Tibial artery (tissue), 4 donors: Measurements from ENCODE around the gene SNX9.

Experiments
- DNase-seq, 2 donors: peaks; one replicate each; pipeline ENCODE4 v3.0.0-alpha.2; 2019
- H3K27ac ChIP-seq, 2 donors: fragments of 200-600 bp; sonication (generic) in 1 of 2; 1 replicate in 1 of 2; 2 replicates in 1 of 2; pipeline ENCODE4 v1.5.1; 2018 to 2019; ENCODE audit warnings: mild to moderate bottlenecking in 1 of 2
- H3K27me3 ChIP-seq, 2 donors: fragments of 200-600 bp; sonication (generic) in 1 of 2; one replicate each; pipeline versions ENCODE4 v1.5.1 to v1.6.0; 2016 to 2019
- H3K36me3 ChIP-seq, 3 donors: fragments of 200-600 bp; sonication (generic) in 2 of 3; one replicate each; pipeline ENCODE4 v1.5.1; 2016 to 2019; ENCODE audit warnings: mild to moderate bottlenecking in 2 of 3
- H3K4me1 ChIP-seq, 4 donors: fragments of 200-600 bp; sonication (generic) in 2 of 4; 1 replicate in 3 of 4; 2 replicates in 1 of 4; pipeline ENCODE4 v1.5.1; 2016 to 2019
- H3K4me3 ChIP-seq, 2 donors: fragments of 200-600 bp; sonication (generic) in 1 of 2; 1 replicate in 1 of 2; 2 replicates in 1 of 2; pipeline ENCODE4 v1.5.1; 2018 to 2019; ENCODE audit warnings: mild to moderate bottlenecking in 2 of 2
- H3K9me3 ChIP-seq, 3 donors: fragments of 200-600 bp; sonication (generic) in 1 of 3; one replicate each; pipeline ENCODE4 v1.5.1; 2016 to 2019
- intact Hi-C: fragments of 100-400 bp; cut with DNase I; formaldehyde crosslinking; loops from one replicate; pipeline ENCODE4 v1.15.0; 2023; ENCODE audit warnings: low total_unique reads
- TF ChIP-seq, protein P1 (sequence below), 2 experiments: fragments of 200-600 bp in 1 of 2; fragments of 450-650 bp in 1 of 2; IDR thresholded peaks; one replicate each; pipeline ENCODE4 v1.5.1; 2017 to 2019; ENCODE audit warnings: antibody characterized with exemption in 2 of 2, mild to moderate bottlenecking in 1 of 2, moderate library complexity in 1 of 2

SNX9 gene

DNA sequence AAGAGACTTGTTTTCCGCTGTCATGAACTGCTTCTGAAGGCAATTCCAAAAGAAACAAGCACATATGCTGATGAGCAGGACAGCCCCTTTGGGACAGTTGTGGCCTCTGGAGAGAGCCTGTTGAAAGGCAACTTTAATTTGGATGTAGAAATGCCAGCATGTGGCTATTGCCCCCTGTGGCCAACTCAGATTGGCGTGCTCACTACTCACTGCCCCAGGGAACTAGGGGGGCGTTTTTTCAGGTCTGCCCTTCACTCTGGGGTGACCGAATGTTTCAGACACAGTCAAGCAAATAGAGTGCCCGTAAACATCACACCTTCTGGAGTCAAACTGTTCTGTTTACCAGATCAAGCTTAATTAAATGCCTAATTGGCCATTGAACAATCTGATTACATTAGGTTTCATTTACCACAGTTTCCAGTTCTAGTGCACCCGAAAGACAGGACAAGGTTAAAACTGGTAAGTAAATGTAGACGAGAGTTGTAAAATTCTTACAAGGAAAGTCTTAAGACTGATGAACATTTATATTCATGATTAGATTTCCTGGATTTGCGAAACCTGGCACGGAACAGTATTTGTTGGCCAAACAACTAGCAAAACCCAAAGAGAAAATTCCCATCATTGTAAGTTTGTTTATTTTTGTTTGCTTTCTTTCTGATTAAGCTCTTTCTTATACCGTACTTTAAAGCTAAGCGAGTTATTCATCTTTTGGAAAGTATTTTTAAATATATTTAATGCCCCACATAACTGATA lies 82.7 kb downstream of the SNX9 start:
- no peak overlapping the region for H3K27ac ChIP-seq

DNA sequence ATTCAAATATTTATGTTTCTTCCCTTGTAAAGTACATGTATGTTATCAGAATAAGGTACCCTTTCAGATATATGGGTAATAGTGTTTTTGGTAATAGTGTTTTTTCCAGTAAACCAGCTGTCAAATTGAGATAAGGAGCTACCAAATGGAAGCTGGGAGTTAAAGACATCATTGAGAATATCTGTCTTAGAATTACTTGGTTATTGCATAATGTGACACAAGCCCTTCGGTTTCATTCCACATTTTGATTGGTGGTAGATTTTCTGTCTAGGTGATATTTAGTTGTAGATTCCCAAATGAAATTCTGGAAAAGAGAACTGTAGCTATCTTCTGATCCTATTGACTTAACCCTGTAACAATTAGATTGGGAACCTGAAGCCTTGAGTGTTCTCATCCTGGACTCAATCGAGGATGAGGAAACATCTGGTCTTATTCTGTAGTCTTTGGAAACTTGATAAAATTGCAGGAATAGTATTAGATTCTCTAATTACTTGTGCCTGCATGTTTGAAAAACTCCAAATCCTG lies 83.6 kb downstream of the SNX9 start:
- intact Hi-C loops: no loop called here

More for the DNA sequence above, 82.7 kb downstream of the SNX9 start:
- Histone ChIP-seq H3K27me3 (no peaks in the 10 kb centered on the region), H3K4me1 (peaks cover 0 to 5% (median 2%) of the 10 kb centered on the region in 4 donors), H3K36me3 (peaks cover 21 to 53% (median 42%) of the 10 kb centered on the region in 3 donors), H3K9me3 (no peaks in the 10 kb centered on the region), H3K4me3 (no peak overlapping the region)
- DNase-seq: no peak
- TF ChIP-seq, protein P1, sequence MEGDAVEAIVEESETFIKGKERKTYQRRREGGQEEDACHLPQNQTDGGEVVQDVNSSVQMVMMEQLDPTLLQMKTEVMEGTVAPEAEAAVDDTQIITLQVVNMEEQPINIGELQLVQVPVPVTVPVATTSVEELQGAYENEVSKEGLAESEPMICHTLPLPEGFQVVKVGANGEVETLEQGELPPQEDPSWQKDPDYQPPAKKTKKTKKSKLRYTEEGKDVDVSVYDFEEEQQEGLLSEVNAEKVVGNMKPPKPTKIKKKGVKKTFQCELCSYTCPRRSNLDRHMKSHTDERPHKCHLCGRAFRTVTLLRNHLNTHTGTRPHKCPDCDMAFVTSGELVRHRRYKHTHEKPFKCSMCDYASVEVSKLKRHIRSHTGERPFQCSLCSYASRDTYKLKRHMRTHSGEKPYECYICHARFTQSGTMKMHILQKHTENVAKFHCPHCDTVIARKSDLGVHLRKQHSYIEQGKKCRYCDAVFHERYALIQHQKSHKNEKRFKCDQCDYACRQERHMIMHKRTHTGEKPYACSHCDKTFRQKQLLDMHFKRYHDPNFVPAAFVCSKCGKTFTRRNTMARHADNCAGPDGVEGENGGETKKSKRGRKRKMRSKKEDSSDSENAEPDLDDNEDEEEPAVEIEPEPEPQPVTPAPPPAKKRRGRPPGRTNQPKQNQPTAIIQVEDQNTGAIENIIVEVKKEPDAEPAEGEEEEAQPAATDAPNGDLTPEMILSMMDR (IDR thresholded peaks at IDR 0.05): no peak
- intact Hi-C loops: no loop called here

GRCh38 chr6:157907651-157908050 lies 84.6 kb downstream of the SNX9 start:
- no peak overlapping the region for H3K27ac ChIP-seq
- TF ChIP-seq, protein P1 (IDR thresholded peaks at IDR 0.05): no peak
- peaks cover 0 to 11% (median 9%) of the 10 kb centered on the region in 4 donors for H3K4me1 ChIP-seq
- no peak overlapping the region for H3K4me3 ChIP-seq
- intact Hi-C loops: no loop called here
- H3K36me3 ChIP-seq: peaks cover 19 to 52% (median 41%) of the 10 kb centered on the region in 3 donors
- no peak for DNase-seq
- H3K27me3 ChIP-seq: no peaks in the 10 kb centered on the region
- H3K9me3 ChIP-seq: no peaks in the 10 kb centered on the region

More for the DNA sequence above, 83.6 kb downstream of the SNX9 start:
- Histone ChIP-seq H3K4me1 (peaks cover 0 to 1% (median 0%) of the 10 kb centered on the region in 4 donors), H3K9me3 (no peaks in the 10 kb centered on the region), H3K36me3 (peaks cover 22 to 58% (median 46%) of the 10 kb centered on the region in 3 donors), H3K4me3 (no peak overlapping the region), H3K27ac (no peak overlapping the region), H3K27me3 (no peaks in the 10 kb centered on the region)
- no peak for DNase-seq
- TF ChIP-seq, protein P1 (IDR thresholded peaks at IDR 0.05): no peak

- no peak for DNase-seq
- Histone ChIP-seq H3K9me3 (no peaks in the 10 kb centered on the region), H3K36me3 (peaks cover 24 to 48% (median 39%) of the 10 kb centered on the region in 3 donors), H3K4me1 (peaks cover 0 to 11% (median 9%) of the 10 kb centered on the region in 4 donors), H3K4me3 (no peak overlapping the region), H3K27me3 (no peaks in the 10 kb centered on the region), H3K27ac (no peak overlapping the region)
- intact Hi-C loops: no loop called here
- TF ChIP-seq, protein P1 (IDR thresholded peaks at IDR 0.05): no peak
These were observed 85.6 kb downstream of the SNX9 start for GRCh38 chr6:157908369-157909281.

DNA sequence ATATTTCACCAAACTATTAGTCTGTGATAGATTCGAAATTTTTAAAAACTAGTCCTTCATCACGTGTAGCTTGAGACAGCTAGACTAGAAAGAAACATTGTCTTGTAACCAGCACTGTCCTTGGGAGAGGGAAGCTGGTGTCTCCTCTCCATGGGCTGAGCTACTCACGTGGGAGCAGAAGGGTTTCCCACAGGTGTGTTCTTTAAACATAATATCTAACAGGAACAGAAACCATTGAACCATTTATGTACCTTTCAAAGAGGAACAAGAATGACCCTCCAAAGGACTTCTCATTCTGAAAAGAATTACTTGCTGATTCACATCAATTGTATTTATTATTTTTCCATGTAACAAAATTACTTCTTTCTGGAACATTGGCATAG lies 86.2 kb downstream of the SNX9 start:
- H3K27ac ChIP-seq: no peak overlapping the region
- peaks cover 0 to 11% (median 9%) of the 10 kb centered on the region in 4 donors for H3K4me1 ChIP-seq
- DNase-seq: no peak
- intact Hi-C loops: no loop called here
- H3K9me3 ChIP-seq: no peaks in the 10 kb centered on the region
- no peaks in the 10 kb centered on the region for H3K27me3 ChIP-seq
- H3K4me3 ChIP-seq: no peak overlapping the region
- peaks cover 30 to 45% (median 42%) of the 10 kb centered on the region in 3 donors for H3K36me3 ChIP-seq
- TF ChIP-seq, protein P1 (IDR thresholded peaks at IDR 0.05): no peak
